Brain microvascular endothelial cell (primary cell): ENCODE results near the gene ITGBL1.
A peak's percentile ranks its signal among the peaks of the same experiment; 100 is the strongest.
"Not testable (repeated sequence)": the region's sequence is repeated elsewhere in the genome, so short reads cannot be mapped to it uniquely, and the experiment has no call there.

Source experiments
- DNase-seq: peaks from one replicate; pipeline ENCODE4 v3.0.0-alpha.2; 2020
- H3K27ac ChIP-seq: fragments of 250-450 bp; sonication (Bioruptor Pico); 2 replicates; pipeline ENCODE4 v1.5.1; 2020; ENCODE audit warnings: mild to moderate bottlenecking, moderate library complexity
- H3K27me3 ChIP-seq: fragments of 250-450 bp; sonication (Bioruptor Pico); replicated peaks from 2 replicates; pipeline ENCODE4 v1.5.1; 2020; ENCODE audit warnings: mild to moderate bottlenecking
- H3K36me3 ChIP-seq: fragments of 250-450 bp; sonication (Bioruptor Pico); replicated peaks from 2 replicates; pipeline ENCODE4 v1.5.1; 2020; ENCODE audit warnings: mild to moderate bottlenecking
- H3K4me3 ChIP-seq: 2 replicates; pipeline ENCODE4 v1.5.1; 2011; ENCODE audit warnings: low read depth, mild to moderate bottlenecking, control low read depth, low read length, moderate library complexity
- in situ Hi-C: cut with HindIII; loops from 2 replicates; pipeline ENCODE4 v1.10.0; 2017; ENCODE audit warnings: low sequenced_read_pairs, low pct_ligation_motif_present
- TF ChIP-seq, protein P1 (sequence below): IDR thresholded peaks from 2 replicates; pipeline ENCODE4 v1.5.1; 2011; ENCODE audit warnings: low read depth, mild to moderate bottlenecking, moderate library complexity, low read length, control low read depth, inconsistent platforms; ENCODE audit errors: missing control alignments

ITGBL1 gene

DNA sequence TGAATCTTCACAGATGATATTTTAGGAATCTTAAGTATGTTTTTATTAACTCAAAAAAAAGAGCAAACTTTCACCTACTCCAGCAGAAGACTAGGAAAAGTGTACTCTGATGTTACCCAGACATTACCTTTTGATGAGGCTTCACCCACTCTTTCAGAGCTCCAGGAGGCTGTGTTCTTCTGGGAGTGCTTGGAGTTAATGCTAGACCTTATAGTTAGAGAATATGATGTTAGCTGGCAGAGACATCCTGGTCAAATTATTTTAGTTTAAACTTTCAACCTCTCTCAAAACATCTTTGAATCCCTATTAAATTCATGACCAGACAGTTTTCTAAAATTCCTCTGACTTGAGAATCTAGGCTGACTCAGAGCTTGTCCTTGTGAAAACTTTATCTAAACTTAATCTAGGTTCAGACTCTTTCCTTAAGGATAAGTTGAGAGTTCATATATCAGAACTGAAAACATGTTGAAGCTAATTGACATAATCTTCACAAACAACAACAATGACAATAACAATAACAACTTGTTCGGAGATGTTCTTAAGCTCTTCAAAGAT lies 82.8 kb downstream of the ITGBL1 start:
- TF ChIP-seq, protein P1, sequence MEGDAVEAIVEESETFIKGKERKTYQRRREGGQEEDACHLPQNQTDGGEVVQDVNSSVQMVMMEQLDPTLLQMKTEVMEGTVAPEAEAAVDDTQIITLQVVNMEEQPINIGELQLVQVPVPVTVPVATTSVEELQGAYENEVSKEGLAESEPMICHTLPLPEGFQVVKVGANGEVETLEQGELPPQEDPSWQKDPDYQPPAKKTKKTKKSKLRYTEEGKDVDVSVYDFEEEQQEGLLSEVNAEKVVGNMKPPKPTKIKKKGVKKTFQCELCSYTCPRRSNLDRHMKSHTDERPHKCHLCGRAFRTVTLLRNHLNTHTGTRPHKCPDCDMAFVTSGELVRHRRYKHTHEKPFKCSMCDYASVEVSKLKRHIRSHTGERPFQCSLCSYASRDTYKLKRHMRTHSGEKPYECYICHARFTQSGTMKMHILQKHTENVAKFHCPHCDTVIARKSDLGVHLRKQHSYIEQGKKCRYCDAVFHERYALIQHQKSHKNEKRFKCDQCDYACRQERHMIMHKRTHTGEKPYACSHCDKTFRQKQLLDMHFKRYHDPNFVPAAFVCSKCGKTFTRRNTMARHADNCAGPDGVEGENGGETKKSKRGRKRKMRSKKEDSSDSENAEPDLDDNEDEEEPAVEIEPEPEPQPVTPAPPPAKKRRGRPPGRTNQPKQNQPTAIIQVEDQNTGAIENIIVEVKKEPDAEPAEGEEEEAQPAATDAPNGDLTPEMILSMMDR: no peak
- no peaks in the 10 kb centered on the region for H3K27me3 ChIP-seq
- peak overlapping the region; percentile 60 for H3K27ac ChIP-seq
- no peak overlapping the region for H3K4me3 ChIP-seq
- H3K36me3 ChIP-seq: no peaks in the 10 kb centered on the region
- DNase-seq: no peak
- in situ Hi-C loops: no loop called here

DNA sequence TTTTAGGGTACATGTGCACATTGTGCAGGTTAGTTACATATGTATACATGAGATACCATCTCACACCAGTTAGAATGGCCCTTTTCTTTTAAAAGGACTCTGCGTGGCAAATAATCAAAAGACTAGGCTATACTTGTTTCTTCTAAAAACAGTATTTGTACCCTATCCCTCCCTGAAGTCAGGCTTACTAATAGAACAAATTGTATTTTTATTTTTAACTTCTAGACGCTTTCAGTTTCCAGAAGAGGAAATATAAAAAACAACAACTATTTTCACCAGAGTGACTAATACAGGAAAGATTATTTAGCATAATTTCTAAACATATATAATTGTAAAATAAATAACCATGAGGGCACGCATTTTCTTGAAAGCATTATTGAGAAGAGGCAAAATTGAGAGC lies 83.6 kb downstream of the ITGBL1 start:
- Histone ChIP-seq H3K36me3 (no peaks in the 10 kb centered on the region), H3K27ac (peak overlapping the region; percentile 52), H3K4me3 (no peak overlapping the region), H3K27me3 (no peaks in the 10 kb centered on the region)
- TF ChIP-seq, protein P1: no peak
- DNase-seq: no peak
- in situ Hi-C loops: no loop called here

DNA sequence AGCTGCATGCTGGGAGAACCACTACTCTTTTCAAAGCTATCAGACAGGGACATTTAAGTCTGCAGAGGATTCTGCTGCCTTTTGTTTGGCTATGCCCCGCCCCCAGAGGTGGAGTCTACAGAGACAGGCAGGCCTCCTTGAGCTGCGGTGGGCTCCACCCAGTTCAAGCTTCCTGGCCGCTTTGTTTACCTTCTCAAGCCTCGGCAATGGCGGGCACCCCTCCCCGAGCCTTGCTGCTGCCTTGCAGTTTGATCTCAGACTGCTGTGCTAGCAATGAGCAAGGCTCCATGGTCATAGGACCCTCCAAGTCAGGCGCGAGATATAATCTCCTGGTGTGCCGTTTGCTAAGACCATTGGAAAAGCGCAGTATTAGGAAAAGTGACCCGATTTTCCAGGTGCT lies 92.1 kb downstream of the ITGBL1 start:
- in situ Hi-C loops, DNase-seq, H3K27ac ChIP-seq, H3K4me3 ChIP-seq, H3K36me3 ChIP-seq, H3K27me3 ChIP-seq: not testable (repeated sequence)

DNA sequence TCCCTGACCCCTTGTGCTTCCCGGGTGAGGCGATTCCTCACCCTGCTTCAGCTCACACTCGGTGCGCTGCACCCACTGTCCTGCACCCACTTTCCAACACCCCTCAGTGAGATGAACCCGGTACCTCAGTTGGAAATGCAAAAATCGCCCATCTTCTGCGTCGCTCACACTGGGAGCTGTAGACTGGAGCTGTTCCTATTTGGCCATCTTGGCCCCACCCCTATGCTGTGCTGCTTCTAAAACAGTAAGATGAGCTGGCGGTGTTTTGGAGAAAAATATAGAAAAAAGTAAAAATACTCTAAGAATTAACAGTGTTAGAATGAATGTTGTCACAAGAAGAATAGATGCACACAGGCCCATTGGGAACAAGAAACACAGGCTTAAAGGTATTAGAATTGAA lies 92.5 kb downstream of the ITGBL1 start:
- DNase-seq: no peak
- no peak overlapping the region for H3K4me3 ChIP-seq
- H3K36me3 ChIP-seq: no peaks in the 10 kb centered on the region
- H3K27me3 ChIP-seq: no peaks in the 10 kb centered on the region
- TF ChIP-seq, protein P1: no peak
- in situ Hi-C loops: no loop called here
- H3K27ac ChIP-seq: no peak overlapping the region

DNA sequence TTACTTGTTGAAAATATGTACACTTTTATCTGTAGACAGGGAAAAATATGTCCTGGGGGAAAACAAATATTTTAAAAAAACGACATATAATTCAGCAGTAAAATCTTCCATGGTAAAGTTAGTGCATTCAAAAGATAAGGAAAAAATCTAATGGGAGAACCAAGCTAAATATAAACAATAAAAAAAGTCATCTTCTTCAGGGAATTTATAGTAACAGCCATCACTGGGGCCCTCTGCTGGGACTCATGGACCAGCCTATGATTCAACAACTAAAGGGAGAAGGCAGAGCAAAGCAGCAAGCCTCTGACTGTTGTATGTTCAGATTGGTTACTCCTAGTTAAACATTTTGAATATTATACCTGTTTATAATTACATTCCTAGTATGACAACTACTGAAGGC lies 93.0 kb downstream of the ITGBL1 start:
- peak; percentile 32 for DNase-seq
- TF ChIP-seq, protein P1: peak; percentile 59
- no peaks in the 10 kb centered on the region for H3K27me3 ChIP-seq
- H3K27ac ChIP-seq: no peak overlapping the region
- no peaks in the 10 kb centered on the region for H3K36me3 ChIP-seq
- in situ Hi-C loops: no loop called here
- H3K4me3 ChIP-seq: no peak overlapping the region

DNA sequence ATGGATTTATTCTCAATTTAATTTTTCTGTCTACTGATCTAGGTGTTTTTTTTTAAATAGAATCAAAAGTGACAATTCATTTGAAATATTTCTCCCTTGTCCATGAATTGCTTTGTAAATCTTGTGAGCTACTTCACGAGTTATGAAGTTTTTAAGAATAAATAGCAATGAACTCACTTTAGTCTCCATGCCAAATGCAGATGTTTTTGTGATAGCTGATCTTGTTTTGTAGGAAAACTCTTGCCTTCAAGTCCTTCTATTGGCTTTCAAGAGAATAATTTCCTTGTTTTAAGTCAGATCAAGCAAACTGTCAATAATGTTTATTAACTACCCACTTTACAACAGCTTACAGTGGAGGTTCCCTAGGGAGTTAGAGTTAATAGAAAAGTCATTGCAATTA lies 99.8 kb downstream of the ITGBL1 start:
- TF ChIP-seq, protein P1: no peak
- no peak overlapping the region for H3K4me3 ChIP-seq
- H3K36me3 ChIP-seq: no peaks in the 10 kb centered on the region
- H3K27ac ChIP-seq: no peak overlapping the region
- H3K27me3 ChIP-seq: no peaks in the 10 kb centered on the region
- DNase-seq: no peak
- in situ Hi-C loops: no loop called here
